AG04449 (cell line): ENCODE measurements around the gene ZNF664.

ENCODE experiments used
- CTCF ChIA-PET: fragments of 350-600 bp; formaldehyde crosslinking; extraction: SDS; loops from one replicate; lab custom pipeline; 2021; ENCODE audit warnings: antibody characterized with exemption; lab: Yijun Ruan, JAX
- POLR2A ChIA-PET: fragments of 400-600, 350-600 bp; formaldehyde crosslinking; extraction: SDS; loops from one replicate; lab custom pipeline; 2020; ENCODE audit warnings: antibody characterized with exemption, inconsistent platforms; lab: Yijun Ruan, JAX
- DNase-seq: peaks from one replicate; pipeline ENCODE4 v3.0.0-alpha.2; 2010; ENCODE audit warnings: low read depth, low spot score
- H3K4me3 ChIP-seq: 2 replicates; pipeline ENCODE4 v1.5.1; 2011; ENCODE audit warnings: low read depth, mild to moderate bottlenecking, control low read depth, low read length
- CTCF ChIP-seq: IDR thresholded peaks from one replicate; pipeline ENCODE4 v1.5.1; 2011; ENCODE audit warnings: mild to moderate bottlenecking, moderate library complexity, low read length, control low read depth, inconsistent platforms; ENCODE audit not compliant: insufficient read depth; ENCODE audit errors: missing control alignments

ZNF664 gene

DNA sequence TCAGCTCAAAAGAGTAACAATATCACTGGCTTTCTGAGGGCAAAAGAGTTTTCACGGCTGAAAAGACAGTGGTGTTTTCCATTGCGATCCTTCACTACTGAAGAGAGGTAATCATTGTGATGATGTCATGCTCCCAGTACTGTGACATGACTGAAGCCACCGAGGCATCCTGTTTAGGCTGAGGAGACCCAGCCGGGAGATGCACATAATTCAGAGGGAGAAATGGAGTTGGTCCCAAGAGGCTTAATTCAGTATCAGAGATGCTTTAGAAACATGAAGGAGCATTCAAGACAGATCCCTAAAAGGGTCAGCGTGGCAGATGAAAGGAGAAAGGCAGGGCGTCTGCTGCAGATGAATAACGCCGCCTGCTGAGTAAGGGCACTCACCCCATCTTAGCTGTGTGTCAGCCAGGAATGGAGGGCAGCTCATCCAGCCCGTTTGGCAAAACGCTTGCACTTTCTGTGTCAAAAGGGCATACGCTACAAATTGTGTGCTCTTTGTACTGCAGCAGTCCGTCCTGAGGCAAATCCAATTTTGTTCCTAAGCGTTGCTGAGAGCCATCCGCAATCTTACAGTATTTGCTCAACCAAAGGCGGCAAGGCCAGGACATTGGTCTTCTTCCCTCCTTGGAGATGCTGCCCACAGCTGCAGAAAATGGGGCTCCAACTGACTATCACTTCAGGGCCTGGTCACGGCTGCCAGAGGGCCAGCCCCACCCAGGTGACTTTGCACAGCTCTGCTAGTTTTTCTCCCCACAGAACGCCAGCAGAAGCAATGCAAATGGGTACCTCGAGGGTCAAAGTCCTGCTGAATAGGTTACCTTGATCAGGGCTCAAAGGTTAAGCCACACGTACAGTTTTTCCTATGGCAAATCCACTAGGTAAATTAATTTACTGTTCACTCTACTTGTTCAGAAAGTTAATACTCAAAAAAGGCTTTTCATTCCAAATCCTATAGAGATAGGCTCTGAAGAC lies 23.9 kb upstream of the ZNF664 start:
- CTCF ChIA-PET = interaction anchor here (1.1 kb wide), 1 partner anchor 10 kb away, joined by 5 read pairs; no protein-coding TSS in a partner anchor
- no peak for TF ChIP-seq CTCF
- no peak for DNase-seq
- POLR2A ChIA-PET = no interaction called here
- H3K4me3 ChIP-seq = no peak overlapping the region

GRCh38 chr12:123949770-123950165 lies 23.2 kb upstream of the ZNF664 start:
- ChIA-PET POLR2A (no interaction called here), CTCF (no interaction called here)
- TF ChIP-seq CTCF = no peak

DNA sequence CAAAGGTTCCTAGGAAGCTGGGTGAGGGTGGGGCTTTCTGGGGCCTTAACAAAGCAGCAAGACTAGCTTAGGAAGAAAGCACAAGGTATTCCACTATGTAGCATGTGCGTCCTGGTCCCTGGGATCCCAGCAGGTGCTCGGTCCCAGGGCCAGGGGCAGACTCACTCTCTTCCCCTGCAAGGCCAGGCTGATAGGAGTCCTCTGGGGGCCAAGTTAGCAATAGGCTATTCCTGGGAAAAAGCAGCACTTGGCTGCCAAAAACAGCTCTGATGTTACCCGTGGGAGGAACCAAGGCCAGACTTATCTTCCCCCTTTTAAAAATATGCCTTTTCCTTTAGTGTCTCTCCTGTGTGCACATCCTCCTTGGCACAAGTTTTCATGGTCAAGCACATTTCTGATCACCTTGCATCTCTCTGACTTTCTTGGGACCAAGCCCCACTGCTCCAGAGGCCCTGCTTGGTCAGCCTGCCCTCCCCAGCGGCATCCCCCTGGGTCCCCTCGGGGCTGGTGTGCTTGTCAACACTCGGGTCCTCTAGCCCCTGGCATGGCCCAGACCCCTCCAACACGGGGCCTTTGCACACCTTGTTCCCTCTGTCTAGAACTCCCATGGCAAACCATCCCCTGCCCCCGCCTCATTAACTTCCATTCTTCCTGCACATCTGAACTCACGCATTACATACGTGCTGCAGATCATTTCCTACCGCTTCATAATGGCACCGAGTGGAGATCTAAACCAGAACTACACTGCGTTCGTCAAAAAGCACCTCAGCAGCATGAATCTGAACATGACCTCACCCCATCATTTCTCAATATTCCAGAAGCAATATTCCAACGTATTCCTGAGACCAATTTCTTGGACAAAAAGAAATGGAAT lies 22.3 kb upstream of the ZNF664 start:
- H3K4me3 ChIP-seq = no peak overlapping the region

More at GRCh38 chr12:123949770-123950165, 23.2 kb upstream of the ZNF664 start:
- no peak for DNase-seq
- H3K4me3 ChIP-seq = no peak overlapping the region

GRCh38 chr12:123951467-123951866 lies 21.5 kb upstream of the ZNF664 start:
- no peak for DNase-seq
- ChIA-PET POLR2A (interaction anchor here (0.5 kb wide), 1 partner anchor 21 kb away, joined by 3 read pairs; the partner anchor contains the start of gene CCDC92), CTCF (interaction anchor here (1.2 kb wide), 1 partner anchor 46 kb away, joined by 3 read pairs; no protein-coding TSS in a partner anchor)
- H3K4me3 ChIP-seq = no peak overlapping the region
- no peak for TF ChIP-seq CTCF

More for the DNA sequence above, 22.3 kb upstream of the ZNF664 start:
- CTCF ChIA-PET = interaction anchor here (1.0 to 1.2 kb wide), 2 partner anchors 12 to 45 kb away, joined by 3 to 5 read pairs; no protein-coding TSS in a partner anchor
- no peak for TF ChIP-seq CTCF
- POLR2A ChIA-PET = no interaction called here
- no peak for DNase-seq

DNA sequence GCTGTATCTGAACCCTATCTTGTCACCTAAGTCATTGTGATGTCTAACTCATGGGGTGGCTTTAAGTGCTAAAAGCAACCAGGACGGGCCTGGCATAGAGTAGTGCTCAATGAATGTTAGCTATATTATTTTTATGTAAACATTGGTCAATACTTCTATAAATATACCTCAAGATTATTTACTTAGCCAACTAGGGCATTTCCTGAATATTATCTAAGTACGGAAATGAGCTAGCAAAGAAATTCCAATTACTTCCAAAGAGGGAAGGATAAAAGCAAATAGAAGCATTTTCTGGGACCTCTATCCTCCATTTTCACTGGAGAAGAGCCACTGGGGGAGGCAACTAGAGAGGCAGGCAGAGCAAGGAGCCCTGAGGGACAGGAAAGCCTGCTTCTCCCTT lies 21.0 kb upstream of the ZNF664 start:
- POLR2A ChIA-PET = interaction anchor here (0.5 kb wide), 1 partner anchor 21 kb away, joined by 3 read pairs; the partner anchor contains the start of gene CCDC92
- no peak for TF ChIP-seq CTCF
- no peak overlapping the region for H3K4me3 ChIP-seq
- CTCF ChIA-PET = interaction anchor here (1.2 kb wide), 1 partner anchor 47 kb away, joined by 3 read pairs; no protein-coding TSS in a partner anchor
- DNase-seq = no peak
